SK-N-SH treated with all-trans-retinoic acid at 6 μM for 48 hours (cell line): ENCODE results near the gene RTF1.

Source experiments
- ISL1 ChIP-seq: fragments of 250-450 bp; sonication (Bioruptor Pico); IDR thresholded peaks from 2 replicates; pipeline ENCODE4 v2.1.2; 2022; ENCODE audit warnings: mild to moderate bottlenecking, moderate library complexity
- OSR1 ChIP-seq: fragments of 250-450 bp; sonication (Bioruptor Pico); IDR thresholded peaks from 2 replicates; pipeline ENCODE4 v1.8.0; 2022; ENCODE audit warnings: moderate library complexity, mild to moderate bottlenecking, inconsistent platforms
- PATZ1 ChIP-seq: fragments of 250-450 bp; sonication (Bioruptor Pico); IDR thresholded peaks from 2 replicates; pipeline ENCODE4 v1.8.0; 2020; ENCODE audit warnings: mild to moderate bottlenecking, moderate library complexity, borderline replicate concordance

GRCh38 chr15:41438206-41438605, 21.3 kb downstream of the RTF1 start:
- TF ChIP-seq PATZ1 (CRISPR knock-in tag) (no peak), OSR1 (CRISPR knock-in tag) (no peak), ISL1 (CRISPR knock-in tag) (no peak)
